Keratinocyte (primary cell): ENCODE measurements around the gene PACS2. TPM values are rescaled to one million over a fixed set of nuclear protein-coding genes. Genes with fewer than 3 reads are reported as not detected.

Experiments used
- DNase-seq: peaks from one replicate; pipeline ENCODE4 v3.0.0-alpha.2; 2011; ENCODE audit warnings: low read depth, missing footprints, low spot score
- FAIRE-seq: peaks from 2 replicates; lab custom pipeline; 2011; peaks lifted over from hg19 to GRCh38; lab: Jason Lieb, UNC
- H2AFZ ChIP-seq: 2 replicates; pipeline ENCODE4 v1.6.0; 2012; ENCODE audit warnings: low read length, control low read depth, inconsistent platforms; ENCODE audit not compliant: control insufficient read depth
- H3K27ac ChIP-seq: 2 replicates; pipeline ENCODE4 v1.5.1; 2011; ENCODE audit warnings: low read length; ENCODE audit not compliant: control insufficient read depth, insufficient read depth
- H3K27me3 ChIP-seq: 3 replicates; pipeline ENCODE4 v1.6.0; 2011; ENCODE audit warnings: low read length; ENCODE audit not compliant: control insufficient read depth, insufficient read depth; ENCODE audit errors: extremely low read depth
- H3K36me3 ChIP-seq, 2 experiments: 2 replicates in 1 of 2; 3 replicates in 1 of 2; pipeline ENCODE4 v1.5.1; 2011; ENCODE audit warnings: low read length in 2 of 2, mild to moderate bottlenecking in 1 of 2; ENCODE audit not compliant: control insufficient read depth in 2 of 2, insufficient read depth in 2 of 2; ENCODE audit errors: extremely low read depth in 1 of 2
- H3K4me1 ChIP-seq: 3 replicates; pipeline ENCODE4 v1.5.1; 2011; ENCODE audit warnings: low read length; ENCODE audit not compliant: control insufficient read depth, insufficient read depth; ENCODE audit errors: extremely low read depth
- H3K4me2 ChIP-seq: 3 replicates; pipeline ENCODE4 v1.6.0; 2011; ENCODE audit warnings: low read depth, low read length; ENCODE audit not compliant: control insufficient read depth, insufficient read depth; ENCODE audit errors: extremely low read depth
- H3K4me3 ChIP-seq, 3 experiments: fragments of 200-600 bp in 1 of 3; sonication (generic) in 1 of 3; 2 replicates in 2 of 3; 3 replicates in 1 of 3; pipeline ENCODE4 v1.5.1; 2011 to 2016; ENCODE audit warnings: low read length in 3 of 3, mild to moderate bottlenecking in 3 of 3, control low read depth in 2 of 3, inconsistent platforms in 1 of 3, low read depth in 1 of 3, mixed read lengths in 1 of 3, mixed run types in 1 of 3, moderate library complexity in 1 of 3; ENCODE audit not compliant: control insufficient read depth in 2 of 3, insufficient read depth in 2 of 3; ENCODE audit errors: extremely low read depth in 1 of 3
- H3K79me2 ChIP-seq: 2 replicates; pipeline ENCODE4 v1.6.0; 2012; ENCODE audit warnings: low read length; ENCODE audit not compliant: control insufficient read depth, insufficient read depth
- H3K9ac ChIP-seq: 3 replicates; pipeline ENCODE4 v1.6.0; 2011; ENCODE audit warnings: low read length; ENCODE audit not compliant: control insufficient read depth, insufficient read depth; ENCODE audit errors: extremely low read depth
- H3K9me1 ChIP-seq: 3 replicates; pipeline ENCODE4 v1.6.0; 2011; ENCODE audit warnings: low read length; ENCODE audit not compliant: control insufficient read depth, insufficient read depth; ENCODE audit errors: extremely low read depth
- H3K9me3 ChIP-seq: 2 replicates; pipeline ENCODE4 v1.5.1; 2012; ENCODE audit warnings: low read depth, low read length; ENCODE audit not compliant: control insufficient read depth
- H4K20me1 ChIP-seq: 3 replicates; pipeline ENCODE4 v1.6.0; 2011; ENCODE audit warnings: low read length; ENCODE audit not compliant: control insufficient read depth, insufficient read depth; ENCODE audit errors: extremely low read depth
- EZH2 ChIP-seq: IDR thresholded peaks from one replicate; pipeline ENCODE4 v1.6.1; 2012; ENCODE audit warnings: inconsistent platforms, mild to moderate bottlenecking, low read length, moderate library complexity
- dilution Hi-C: fragments of 300-500 bp; cut with MboI; formaldehyde crosslinking; loops from one replicate; pipeline ENCODE4 v1.7.0; 2020; ENCODE audit warnings: low sequenced_read_pairs; ENCODE audit not compliant: extremely low pct_ligation_motif_present
- polyA plus RNA-seq, 5 experiments: library from polyadenylated mRNA; depleted of rRNA in 3 of 5; stranded (reverse) in 3 of 5; stranded (forward) in 1 of 5; unstranded in 1 of 5; fragments of >200 nt; gene quantifications; 1 replicate in 1 of 5; 2 replicates in 3 of 5; 3 replicates in 1 of 5; pipeline versions ENCODE4 v1.2.1 to v1.2.3, GENCODE V29; 2011 to 2012; ENCODE audit warnings: missing spikeins in 2 of 5, low read depth in 1 of 5, low replicate concordance in 1 of 5
- TF ChIP-seq, protein P1 (sequence below), 3 experiments: IDR thresholded peaks in 1 of 3; conservative IDR thresholded peaks in 1 of 3; optimal IDR thresholded peaks in 1 of 3; 2 replicates in 2 of 3; 3 replicates in 1 of 3; pipeline versions ENCODE3 to v1.5.1; 2011; ENCODE audit warnings: low read length in 3 of 3, mild to moderate bottlenecking in 3 of 3, moderate library complexity in 2 of 3, control low read depth in 1 of 3, inconsistent platforms in 1 of 3; ENCODE audit not compliant: insufficient read depth in 2 of 3; ENCODE audit errors: extremely low read depth in 1 of 3

Gene PACS2
- polyA plus RNA-seq, 1 donor (not counting 4 experiments of a cell fraction or from before 2014, with no cell fraction given) = 11.8 TPM

- dilution Hi-C loops = no loop called here
- DNase-seq (no peak), FAIRE-seq (no peak)
- Histone ChIP-seq H3K36me3 (no peaks in the 10 kb centered on the region), H3K4me1 (no peaks in the 10 kb centered on the region), H3K27me3 (no peaks in the 10 kb centered on the region), H4K20me1 (peaks cover under 1% of the 10 kb centered on the region), H3K9ac (no peak overlapping the region), H3K9me3 (no peaks in the 10 kb centered on the region), H3K4me3 (no peak overlapping the region), H3K4me2 (no peak overlapping the region), H3K27ac (no peak overlapping the region), H2AFZ (no peak overlapping the region), H3K79me2 (peaks cover 37% of the 10 kb centered on the region), H3K9me1 (no peaks in the 10 kb centered on the region)
- TF ChIP-seq EZH2 = no peak
- TF ChIP-seq, protein P1, sequence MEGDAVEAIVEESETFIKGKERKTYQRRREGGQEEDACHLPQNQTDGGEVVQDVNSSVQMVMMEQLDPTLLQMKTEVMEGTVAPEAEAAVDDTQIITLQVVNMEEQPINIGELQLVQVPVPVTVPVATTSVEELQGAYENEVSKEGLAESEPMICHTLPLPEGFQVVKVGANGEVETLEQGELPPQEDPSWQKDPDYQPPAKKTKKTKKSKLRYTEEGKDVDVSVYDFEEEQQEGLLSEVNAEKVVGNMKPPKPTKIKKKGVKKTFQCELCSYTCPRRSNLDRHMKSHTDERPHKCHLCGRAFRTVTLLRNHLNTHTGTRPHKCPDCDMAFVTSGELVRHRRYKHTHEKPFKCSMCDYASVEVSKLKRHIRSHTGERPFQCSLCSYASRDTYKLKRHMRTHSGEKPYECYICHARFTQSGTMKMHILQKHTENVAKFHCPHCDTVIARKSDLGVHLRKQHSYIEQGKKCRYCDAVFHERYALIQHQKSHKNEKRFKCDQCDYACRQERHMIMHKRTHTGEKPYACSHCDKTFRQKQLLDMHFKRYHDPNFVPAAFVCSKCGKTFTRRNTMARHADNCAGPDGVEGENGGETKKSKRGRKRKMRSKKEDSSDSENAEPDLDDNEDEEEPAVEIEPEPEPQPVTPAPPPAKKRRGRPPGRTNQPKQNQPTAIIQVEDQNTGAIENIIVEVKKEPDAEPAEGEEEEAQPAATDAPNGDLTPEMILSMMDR (optimal IDR thresholded peaks at IDR 0.05 in 1 of 3, IDR thresholded peaks at IDR 0.05 in 1 of 3, conservative IDR thresholded peaks at IDR 0.05 in 1 of 3; ENCODE audit: extremely low read depth in 1 of 3, insufficient read depth in 2 of 3, low read length in 3 of 3) = no peak
These were observed 9.7 kb downstream of the PACS2 start for GRCh38 chr14:105324080-105324778.

GRCh38 chr14:105324871-105325270 lies 10.3 kb downstream of the PACS2 start:
- H4K20me1 ChIP-seq = peaks cover 2% of the 10 kb centered on the region
- FAIRE-seq = no peak
- DNase-seq = no peak
- no peaks in the 10 kb centered on the region for H3K27me3 ChIP-seq
- TF ChIP-seq EZH2 = no peak
- TF ChIP-seq, protein P1 (optimal IDR thresholded peaks at IDR 0.05 in 1 of 3, IDR thresholded peaks at IDR 0.05 in 1 of 3, conservative IDR thresholded peaks at IDR 0.05 in 1 of 3; ENCODE audit: extremely low read depth in 1 of 3, insufficient read depth in 2 of 3, low read length in 3 of 3) = no peak
- no peaks in the 10 kb centered on the region for H3K9me1 ChIP-seq
- H3K36me3 ChIP-seq = no peaks in the 10 kb centered on the region
- peaks cover 40% of the 10 kb centered on the region for H3K79me2 ChIP-seq
- H3K4me1 ChIP-seq = no peaks in the 10 kb centered on the region
- H2AFZ ChIP-seq = no peak overlapping the region
- dilution Hi-C loops = no loop called here
- H3K4me2 ChIP-seq = no peak overlapping the region
- H3K9ac ChIP-seq = no peak overlapping the region
- H3K4me3 ChIP-seq = no peak overlapping the region
- no peak overlapping the region for H3K27ac ChIP-seq
- H3K9me3 ChIP-seq = no peaks in the 10 kb centered on the region
